NCI-H82 treated with DMSO at 0.1 percent for 48 hours (cell line): ENCODE measurements around the gene ENTPD6.

Source experiments
- DNase-seq: peaks from one replicate; lab custom pipeline; 2025; ENCODE audit not compliant: unreplicated experiment; lab: John Stamatoyannopoulos, UW

The ENTPD6 gene

DNA sequence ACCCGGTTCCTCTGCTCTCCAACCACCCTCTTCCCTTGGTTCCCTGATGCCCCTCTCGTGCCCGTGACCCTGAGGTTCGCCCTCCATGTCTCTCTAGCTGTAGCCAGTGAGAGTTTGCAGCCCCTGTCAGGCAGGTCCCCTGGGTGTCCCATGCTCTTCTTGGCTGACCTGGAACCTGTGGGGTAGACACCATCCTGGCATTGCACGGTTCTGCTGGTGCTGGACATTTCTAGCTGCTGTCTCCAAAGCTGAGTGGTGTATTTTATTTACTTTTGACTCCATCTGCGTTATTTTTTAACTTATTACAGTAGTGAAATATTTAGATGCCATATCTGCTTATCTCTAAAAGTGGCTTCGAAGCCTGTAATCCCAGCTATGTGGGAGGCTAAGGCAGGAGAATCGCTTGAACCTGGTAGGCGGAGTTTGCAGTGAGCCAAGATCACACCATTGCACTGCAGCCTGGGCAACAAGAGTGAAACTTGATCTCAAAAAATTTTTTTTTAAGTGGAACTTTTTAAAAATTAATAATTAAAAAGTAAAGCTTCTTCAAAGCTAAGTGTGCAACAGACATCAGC, 12.5 kb downstream of the ENTPD6 start:
- DNase-seq, result no peak

DNA sequence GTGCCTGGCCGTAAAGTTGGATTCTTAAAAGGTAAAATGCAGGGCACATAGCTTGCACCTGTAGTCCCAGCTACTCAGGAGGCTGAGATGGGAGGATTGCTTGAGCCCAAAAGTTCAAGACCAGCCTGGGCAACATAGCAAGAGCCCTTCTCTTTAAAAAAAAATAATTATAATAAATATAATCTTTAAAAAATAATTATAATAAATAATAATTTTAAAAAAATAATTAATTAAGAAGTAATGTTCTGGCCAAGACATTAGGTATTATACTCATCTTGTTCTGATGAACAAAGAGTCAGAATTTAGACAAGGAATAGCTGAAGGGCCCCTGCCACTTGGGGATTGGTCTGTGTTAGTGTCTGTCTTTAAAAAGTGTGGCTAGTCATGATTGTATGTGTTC, 13.9 kb downstream of the ENTPD6 start:
- no peak for DNase-seq

DNA sequence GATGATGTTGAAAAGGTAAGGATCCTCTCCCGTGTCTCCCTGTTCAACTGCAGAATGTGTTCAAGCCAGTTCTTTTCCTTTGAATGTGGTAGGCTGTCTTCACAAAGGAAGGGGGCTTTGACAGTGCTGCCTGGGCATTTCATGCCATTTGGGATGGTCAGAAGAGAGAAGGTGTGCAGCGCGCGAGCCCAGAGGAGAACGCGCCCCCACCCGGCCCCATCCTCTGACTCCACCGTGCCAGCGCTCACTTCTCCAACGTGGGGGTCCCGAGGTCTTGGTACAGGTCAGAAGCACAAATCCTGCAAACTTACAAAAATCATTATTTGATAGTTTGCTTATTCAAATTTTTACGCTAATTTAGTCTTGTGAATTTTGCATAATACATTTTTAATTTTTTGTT, 14.4 kb downstream of the ENTPD6 start:
- DNase-seq, result no peak

DNA sequence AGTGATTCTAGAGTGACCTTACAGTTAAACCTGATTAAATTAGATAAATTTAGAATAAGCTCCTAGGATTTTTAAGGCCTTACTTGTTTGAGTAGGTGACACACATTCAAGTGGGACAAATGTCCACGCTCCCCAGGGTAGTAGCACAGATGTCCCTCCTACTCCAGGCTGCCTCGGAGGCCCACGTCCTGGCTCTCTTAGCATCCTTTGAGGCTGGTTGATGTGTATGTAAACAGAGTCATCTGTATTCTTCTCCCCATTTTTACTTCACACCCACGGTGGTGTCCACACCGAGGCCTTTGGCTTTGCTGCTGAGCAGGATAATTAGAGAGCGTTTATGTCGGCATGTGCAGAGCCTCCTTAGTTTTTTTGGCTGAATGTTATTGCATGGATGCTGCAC, 15.8 kb downstream of the ENTPD6 start:
- DNase-seq, result no peak

DNA sequence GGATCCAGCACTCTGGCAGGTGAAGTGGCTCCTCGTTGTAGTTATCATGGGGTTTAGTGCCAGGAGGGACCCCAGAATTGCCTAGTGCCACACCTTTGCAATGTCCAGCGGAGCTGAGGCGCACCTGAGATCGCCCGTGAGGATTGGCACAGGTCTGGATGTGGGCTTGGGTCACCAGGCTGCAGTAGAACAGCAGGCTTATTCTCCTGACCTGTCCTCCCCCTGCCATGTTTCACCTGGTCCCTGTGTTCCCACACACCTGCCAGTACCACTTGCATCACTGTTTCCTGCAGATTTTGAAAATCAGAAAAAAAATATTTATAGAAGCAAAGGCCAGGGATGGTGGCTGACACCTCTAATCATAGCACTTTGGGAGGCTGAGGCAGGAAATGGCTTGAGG, 16.7 kb downstream of the ENTPD6 start:
- DNase-seq, result no peak

DNA sequence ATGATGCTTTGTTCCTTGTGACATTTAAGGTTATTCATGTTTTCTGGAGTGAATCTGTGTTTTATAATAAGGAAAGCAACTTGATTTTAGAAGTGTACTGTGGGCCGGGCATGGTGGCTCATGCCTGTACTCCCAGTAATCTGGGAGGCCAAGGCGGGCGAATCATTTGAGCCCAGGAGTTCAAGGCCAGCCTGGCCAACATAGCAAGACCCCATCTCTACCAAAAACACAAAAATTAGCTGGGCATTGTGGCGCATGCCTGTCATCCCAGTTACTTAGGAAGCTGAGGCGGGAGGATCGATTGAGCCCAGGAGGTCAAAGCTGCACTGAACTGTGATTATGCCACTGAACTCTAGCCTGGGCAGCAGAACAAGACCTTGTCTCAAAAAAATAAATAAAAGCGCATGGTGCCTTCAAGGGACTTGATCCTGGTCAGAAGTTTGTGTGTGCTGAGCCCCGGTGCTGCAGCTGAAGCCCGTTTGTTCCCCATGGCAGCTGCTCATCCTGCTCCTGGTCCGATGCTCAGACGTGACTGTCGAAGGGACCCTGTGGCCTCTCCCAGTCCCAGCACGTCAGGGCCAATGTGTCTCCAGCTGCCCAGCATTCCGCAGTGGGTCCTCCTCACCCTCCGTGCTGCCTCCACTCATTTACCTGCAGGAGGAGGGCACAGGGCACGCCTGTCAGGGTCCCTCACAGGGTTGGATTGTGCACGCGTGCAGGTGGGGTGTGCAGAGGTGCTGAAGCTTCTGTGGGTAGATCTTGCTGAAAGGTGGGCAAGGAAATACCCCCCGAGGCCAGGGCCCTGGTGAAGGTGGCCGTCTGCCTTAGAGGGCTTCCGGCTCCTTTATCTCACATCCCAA, 18.3 kb downstream of the ENTPD6 start:
- DNase-seq, result no peak

DNA sequence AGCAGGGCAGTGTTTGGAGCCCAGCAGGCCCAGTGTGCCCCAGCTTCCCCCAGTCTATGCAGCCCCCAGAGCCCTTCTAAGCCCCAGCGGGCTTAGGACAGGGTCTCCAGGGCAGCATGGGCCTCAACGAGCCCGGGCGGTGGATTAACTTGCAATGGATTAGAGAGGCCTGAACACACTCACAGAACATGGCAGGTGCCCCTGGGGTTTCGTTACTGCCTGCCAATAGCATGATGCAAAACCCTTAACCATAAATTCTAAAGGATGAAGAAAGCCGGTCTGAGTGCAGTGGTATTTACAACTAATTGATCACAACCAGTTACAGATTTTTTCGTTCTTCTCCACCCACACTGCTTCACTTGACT, 18.9 kb downstream of the ENTPD6 start:
- no peak for DNase-seq

DNA sequence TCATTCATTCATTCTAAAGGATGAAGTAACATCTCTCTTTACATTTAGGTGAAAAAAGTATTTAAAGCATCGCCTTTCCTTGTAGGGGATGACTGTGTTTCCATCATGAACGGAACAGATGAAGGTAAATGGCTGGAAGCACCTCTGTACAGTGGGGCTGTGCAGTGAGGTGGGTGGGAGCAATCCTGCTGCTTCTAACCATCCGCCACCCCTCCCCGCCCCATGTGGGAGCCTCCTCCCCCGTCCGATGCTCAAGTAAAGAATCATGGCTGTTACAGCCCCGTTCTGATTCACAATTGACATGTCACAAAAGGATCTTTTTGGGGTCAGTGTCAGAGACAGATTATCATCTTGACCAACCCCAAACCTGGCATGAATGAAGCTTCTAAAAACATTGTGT, 19.3 kb downstream of the ENTPD6 start:
- DNase-seq, result no peak

DNA sequence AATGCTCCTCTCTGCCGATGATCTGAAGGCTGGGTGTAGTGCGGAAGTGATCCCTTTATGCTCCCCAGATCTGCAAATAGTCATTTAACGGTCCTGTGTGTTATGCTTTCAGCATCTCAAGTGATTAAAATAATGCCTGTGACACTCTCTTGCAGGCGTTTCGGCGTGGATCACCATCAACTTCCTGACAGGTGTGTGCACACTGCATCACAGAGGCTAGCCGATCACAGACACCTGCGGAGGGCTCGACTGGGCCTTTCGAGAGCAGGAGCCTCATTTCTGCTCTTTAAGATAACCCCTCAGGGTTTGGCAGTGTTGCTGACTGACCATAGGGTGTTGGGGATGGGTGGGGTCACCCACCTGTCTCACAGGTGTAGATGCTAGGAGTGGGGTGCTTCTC, 20.0 kb downstream of the ENTPD6 start:
- DNase-seq, result no peak

DNA sequence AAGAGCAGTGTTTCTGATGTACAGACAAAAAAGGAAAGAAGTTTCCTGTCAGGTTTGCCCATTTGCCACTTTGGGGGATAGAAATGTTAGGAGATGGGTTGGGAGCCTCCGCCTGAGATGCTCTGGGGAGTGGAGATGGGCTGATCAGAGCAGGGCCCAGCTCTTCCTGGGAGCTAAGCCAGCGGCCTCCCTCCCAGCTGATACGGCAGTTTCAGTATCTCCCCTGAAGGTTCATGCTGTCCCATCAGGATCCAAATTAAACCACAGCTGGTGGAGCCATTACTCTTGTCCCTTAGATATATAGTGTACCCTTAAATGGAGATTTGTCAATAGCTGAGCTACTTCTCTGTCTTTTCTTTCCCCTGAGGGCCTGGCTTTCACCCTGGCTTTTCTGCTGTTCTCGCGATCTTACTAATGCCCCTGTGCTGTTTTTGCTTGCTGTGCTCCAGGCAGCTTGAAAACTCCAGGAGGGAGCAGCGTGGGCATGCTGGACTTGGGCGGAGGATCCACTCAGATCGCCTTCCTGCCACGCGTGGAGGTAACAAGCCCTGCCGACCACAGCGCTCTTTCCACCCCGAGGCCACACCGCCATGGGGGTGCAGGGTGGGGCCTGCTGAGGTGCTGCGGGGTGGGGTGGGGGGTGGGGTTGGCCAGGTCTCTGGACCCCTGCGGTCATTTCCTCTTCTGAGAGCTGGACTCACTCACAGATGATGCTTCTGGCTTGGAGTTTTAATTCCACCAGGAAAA, 20.9 kb downstream of the ENTPD6 start:
- no peak for DNase-seq

DNA sequence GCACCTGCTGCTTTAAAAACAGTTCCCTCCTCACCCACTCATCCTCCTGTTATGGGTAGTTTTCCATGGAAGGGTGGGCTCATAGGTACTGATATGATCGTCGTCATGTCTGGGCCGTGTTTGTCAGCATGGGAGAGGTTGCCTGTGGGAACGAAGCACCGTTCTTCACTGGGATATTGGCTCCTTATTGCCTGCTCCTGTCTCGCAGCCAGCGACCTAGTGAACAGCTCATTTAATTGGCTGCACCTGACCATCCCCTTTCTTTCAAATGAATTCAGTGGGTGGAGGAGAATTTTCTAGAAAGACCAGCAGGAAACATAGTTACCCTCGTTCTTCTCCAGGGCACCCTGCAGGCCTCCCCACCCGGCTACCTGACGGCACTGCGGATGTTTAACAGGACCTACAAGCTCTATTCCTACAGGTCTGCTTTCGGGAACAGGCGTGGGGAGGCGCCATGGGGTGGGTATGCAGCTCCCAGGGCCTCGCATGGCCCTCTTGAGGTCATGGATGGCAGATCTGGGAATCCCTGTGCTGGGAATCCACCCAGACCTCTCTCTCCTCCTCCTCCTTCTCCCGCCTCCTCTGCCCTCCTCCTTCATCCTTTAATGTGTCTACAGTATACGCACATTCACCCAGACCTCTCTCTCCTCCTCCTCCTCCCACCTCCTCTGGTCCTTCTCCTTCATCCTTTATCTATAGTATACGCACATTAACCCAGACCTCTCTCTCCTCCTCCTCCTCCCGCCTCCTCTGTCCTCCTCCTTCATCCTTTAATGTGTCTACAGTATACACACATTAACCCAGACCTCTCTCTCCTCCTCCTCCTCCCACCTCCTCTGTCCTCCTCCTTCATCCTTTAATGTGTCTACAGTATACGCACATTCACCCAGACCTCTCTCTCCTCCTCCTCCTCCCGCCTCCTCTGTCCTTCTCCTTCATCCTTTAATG, 21.9 kb downstream of the ENTPD6 start:
- DNase-seq, result no peak

DNA sequence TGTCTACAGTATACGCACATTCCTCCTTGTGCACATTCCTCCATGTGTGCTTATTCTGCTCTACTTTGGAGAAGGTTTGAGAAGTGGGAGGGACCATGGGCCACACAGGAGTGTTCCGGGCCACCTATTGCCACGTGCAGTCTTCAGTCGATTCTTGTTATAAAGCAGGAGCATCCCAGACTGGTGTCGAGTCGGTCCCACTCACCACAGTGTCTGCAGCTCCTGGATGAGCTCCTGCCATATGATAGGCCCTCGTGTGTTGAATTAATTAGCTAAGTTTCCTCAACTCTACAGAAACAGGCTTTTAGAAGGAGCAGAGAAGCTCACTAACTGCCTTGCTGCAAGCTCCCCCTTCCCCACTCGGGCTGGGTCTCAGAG, 22.6 kb downstream of the ENTPD6 start:
- no peak for DNase-seq

DNA sequence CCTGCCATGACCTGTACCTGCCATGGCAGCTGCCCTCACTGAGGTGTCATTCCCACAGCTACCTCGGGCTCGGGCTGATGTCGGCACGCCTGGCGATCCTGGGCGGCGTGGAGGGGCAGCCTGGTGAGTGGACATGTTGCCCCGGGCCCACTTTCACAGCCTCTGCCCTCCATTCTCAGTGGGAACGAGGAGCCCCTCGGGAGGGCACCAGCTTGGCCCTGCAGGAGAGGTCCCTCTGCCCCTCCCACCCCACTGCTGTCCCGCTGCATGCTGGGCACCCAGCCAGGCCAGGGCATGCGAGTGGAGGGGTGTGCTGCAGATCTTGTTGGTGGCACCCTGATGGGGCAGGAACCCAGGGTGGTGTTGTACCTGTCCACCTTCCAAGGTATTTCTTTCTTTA, 23.0 kb downstream of the ENTPD6 start:
- DNase-seq, result no peak

DNA sequence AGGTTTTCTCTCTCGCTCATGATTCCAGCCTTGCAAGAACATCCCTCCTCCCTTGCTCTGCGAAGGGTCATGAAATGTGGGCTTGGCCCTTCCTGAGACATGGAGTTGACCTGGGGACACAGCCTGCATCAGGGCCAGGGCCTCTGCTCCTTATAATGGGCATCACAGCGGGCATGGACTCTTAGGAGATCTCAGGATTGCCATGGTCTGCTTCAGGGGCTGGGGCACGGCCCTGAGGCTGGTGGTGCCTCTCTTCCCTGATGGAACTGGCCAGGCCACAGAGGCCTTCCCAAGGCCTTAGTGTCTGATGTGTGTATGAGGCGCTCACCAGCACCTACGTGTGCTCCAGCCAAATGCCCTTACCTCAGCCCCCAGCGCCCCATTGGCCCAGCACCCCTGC, 23.9 kb downstream of the ENTPD6 start:
- DNase-seq, result no peak

DNA sequence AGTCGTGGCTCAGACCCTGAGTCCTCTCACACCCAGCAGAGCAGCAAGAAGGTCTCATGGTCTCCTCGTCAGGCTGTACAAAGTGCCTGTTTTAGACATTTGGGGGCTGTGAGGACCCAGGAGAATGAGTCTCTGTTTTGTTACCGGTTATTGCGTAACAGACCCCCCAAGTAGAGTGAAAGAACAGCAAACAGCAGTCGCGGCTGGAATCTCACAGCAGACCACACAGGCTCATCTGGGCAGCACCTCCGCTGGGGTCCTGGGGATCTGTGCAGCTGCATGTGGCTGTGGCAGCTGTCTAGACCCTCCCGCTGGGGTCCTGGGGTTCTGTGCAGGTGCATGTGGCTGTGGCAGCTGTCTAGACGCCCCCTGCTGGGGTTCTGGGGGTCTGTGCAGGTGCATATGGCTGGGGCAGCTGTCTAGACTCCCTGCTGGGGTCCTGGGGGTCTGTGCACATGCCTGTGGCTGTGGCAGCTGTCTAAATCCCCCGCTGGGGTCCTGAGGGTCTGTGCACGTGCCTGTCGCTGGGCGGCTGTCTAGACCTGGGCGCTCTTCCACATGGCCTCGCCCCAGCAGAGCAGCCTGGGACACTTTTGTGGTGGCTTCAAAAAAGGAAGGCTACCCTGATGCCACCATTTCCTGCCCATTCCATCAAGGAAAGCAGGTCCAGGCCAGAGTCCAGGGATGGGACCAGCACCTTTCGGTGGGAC, 24.7 kb downstream of the ENTPD6 start:
- no peak for DNase-seq

DNA sequence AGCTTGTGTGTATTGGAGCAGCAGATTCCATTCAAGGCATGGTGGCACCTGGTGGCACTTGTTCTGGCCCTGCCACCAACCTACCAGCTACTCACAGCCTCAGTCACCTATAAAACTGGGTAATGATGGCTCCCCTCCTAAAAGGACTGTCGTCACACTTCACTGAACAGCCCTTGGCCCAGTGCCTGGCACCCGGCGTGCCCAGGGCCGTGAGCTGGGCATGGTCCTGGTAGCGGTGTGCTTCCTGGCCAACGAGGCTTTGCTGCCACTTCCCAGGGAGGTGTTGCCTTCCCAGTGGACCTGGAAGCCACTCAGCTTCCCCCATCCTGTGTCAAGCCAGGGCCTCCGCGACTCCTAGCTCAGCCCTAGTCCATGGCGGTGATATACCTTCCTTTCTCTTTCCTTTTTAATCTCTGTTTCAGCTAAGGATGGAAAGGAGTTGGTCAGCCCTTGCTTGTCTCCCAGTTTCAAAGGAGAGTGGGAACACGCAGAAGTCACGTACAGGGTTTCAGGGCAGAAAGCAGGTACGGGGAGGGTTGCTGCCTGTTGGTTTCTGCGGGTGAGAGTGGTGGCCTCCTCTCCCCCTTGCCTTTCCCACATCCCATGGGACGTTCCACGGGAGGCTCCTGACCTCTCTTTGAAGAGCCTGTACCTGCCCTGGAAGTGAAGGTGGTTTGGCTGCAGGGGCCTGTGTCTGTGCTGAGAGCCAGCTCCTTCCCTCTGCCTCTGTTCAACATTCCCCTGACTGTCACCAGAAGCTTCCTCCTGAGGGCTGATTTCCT, 25.5 kb downstream of the ENTPD6 start:
- DNase-seq, result no peak

DNA sequence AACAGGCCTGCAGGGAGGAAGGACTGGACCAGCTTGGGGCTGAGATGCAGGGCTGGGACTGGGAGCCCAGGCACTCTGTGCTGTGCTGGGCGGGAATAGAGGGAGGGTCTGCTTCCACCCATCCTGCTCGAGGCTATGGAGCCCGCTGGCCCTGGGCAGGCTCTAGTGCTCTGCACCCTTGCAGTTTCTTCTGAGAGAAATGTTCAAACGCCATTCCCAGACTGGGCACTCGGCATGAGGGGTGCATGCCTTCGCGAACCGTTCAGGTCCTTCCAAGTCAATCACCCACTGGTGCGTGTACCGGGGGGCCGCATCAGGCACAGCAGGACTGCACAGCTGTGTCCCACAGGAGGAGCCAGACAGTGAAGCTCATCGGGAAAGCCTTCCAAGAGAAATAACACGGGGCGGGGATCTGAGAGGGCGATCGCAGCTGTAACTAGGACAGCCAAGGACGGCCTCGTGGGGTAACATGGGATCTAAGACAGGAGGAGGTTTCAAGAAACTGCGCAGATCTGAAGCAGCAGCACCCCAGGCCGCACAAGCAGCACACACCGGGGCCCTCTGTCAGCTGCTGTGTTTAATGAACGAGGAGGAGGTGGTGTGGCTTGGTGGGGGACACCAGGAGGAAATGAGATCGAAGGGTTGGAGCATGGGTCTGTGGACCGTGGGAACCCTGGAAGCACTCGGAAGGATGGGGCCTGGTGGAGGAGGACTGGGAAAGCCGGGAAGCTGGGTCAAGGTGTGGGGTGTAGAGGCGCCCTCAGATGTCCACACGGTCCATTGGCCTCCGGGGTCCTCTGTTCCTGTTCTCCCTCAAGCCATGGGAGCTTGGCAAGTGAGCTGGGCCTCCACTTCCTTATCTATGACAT, 26.3 kb downstream of the ENTPD6 start:
- no peak for DNase-seq

DNA sequence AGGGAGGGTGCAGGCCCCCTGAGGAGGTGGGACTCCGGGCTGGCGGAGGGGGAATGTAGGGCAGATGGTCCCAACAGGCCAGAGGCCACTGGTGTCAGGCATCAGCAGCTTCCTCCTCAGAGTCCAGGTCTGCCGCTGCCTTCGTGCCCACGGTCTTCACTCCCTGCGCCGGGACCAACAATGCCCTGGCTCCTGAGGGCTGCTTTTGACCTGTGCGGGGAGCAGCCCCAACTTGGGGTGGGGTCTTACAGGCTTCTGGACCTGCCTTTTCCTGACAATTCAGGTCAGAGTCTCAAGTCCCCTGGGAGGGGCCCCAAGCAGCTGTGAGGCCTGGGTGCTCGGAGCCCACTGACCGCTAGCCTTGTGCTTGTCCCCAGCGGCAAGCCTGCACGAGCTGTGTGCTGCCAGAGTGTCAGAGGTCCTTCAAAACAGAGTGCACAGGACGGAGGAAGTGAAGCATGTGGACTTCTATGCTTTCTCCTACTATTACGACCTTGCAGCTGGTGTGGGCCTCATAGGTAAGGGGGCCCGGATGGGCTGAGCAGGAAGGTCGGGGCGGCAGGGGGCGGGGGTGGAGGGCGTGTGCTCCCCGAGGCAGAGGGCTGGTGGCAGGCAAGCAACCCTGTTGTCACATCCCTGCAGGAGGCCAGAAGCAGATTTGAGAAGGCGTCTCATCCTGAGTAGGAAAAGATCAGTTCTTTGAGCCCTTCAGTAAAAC, 27.1 kb downstream of the ENTPD6 start:
- no peak for DNase-seq
